OCI-LY3 (cell line): ENCODE measurements around the gene EPN3.

ENCODE experiments used
- CTCF ChIP-seq: fragments of 200-600, 300-600 bp; sonication (generic); IDR thresholded peaks from 2 replicates; pipeline ENCODE4 v1.5.1; 2014; ENCODE audit warnings: antibody characterized with exemption, low read length, low read depth
- EZH2phosphoT487 ChIP-seq: fragments of 200-600 bp; shearing (Covaris generic); IDR thresholded peaks from 2 replicates; pipeline ENCODE4 v1.6.1; 2018; ENCODE audit warnings: antibody characterized with exemption, mixed run types, low read depth

- TF ChIP-seq CTCF (peak; percentile 36), EZH2phosphoT487 (no peak)
These were observed 31.5 kb upstream of the EPN3 start for GRCh38 chr17:50501054-50501453.
